Hematopoietic multipotent progenitor cell treated with erythropoietin and hydrocortisone succinate and interleukin-3 and kit ligand, for 15 days (in vitro differentiated cells): ENCODE data around the gene C17orf114.
"Not testable (repeated sequence)": the region's sequence is repeated elsewhere in the genome, so short reads cannot be mapped to it uniquely, and the experiment has no call there.

Experiments
- DNase-seq: peaks from one replicate; pipeline ENCODE4 v3.0.0-alpha.2; 2015; ENCODE audit warnings: low spot score

The C17orf114 gene

GRCh38 chr17:4802228-4802627 is at the start of gene C17orf114:
Gene C17orf114 (minus strand): TSS chr17:4802328.
- DNase-seq, result no peak

GRCh38 chr17:4851084-4851483 is 49.0 kb upstream of the C17orf114 start:
- DNase-seq, result no peak

GRCh38 chr17:4850246-4850645 is 48.1 kb upstream of the C17orf114 start:
- no peak for DNase-seq

GRCh38 chr17:4849011-4849536 is 46.9 kb upstream of the C17orf114 start:
- DNase-seq, result no peak

- DNase-seq, result no peak
These were observed 44.7 kb upstream of the C17orf114 start for GRCh38 chr17:4846635-4847390.

GRCh38 chr17:4845118-4845517 is 43.0 kb upstream of the C17orf114 start:
- DNase-seq, result no peak

- no peak for DNase-seq
These were observed 41.3 kb upstream of the C17orf114 start for GRCh38 chr17:4843321-4844000.

GRCh38 chr17:4842376-4842775 is 40.2 kb upstream of the C17orf114 start:
- no peak for DNase-seq

GRCh38 chr17:4840893-4841242 is 38.7 kb upstream of the C17orf114 start:
- no peak for DNase-seq

- no peak for DNase-seq
These were observed 38.1 kb upstream of the C17orf114 start for GRCh38 chr17:4839965-4840892.

GRCh38 chr17:4839221-4839620 is 37.1 kb upstream of the C17orf114 start:
- no peak for DNase-seq

- DNase-seq, result peak; percentile 39
These were observed 36.2 kb upstream of the C17orf114 start for GRCh38 chr17:4838309-4838785.

- DNase-seq, result no peak
These were observed 35.6 kb upstream of the C17orf114 start for GRCh38 chr17:4837471-4838308.

- DNase-seq, result no peak
These were observed 34.1 kb upstream of the C17orf114 start for GRCh38 chr17:4836221-4836620.

- no peak for DNase-seq
These were observed 32.5 kb upstream of the C17orf114 start for GRCh38 chr17:4834681-4835020.

- no peak for DNase-seq
These were observed 32.0 kb upstream of the C17orf114 start for GRCh38 chr17:4833941-4834680.

- DNase-seq, result peak; percentile 93
These were observed 31.2 kb upstream of the C17orf114 start, which contains the start of gene MINK1 for GRCh38 chr17:4833178-4833940. Gene MINK1 (plus strand): TSS chr17:4833340. CDS start chr17:4833584, 244 bp downstream.

- not testable (repeated sequence) for DNase-seq
These were observed 30.7 kb upstream of the C17orf114 start for GRCh38 chr17:4832829-4833177.

GRCh38 chr17:4827399-4827798 is 25.3 kb upstream of the C17orf114 start:
- DNase-seq, result no peak
